Neural progenitor cell (in vitro differentiated cells): Measurements from ENCODE around the gene CASP9.

Experiments used
- EZH2 ChIP-seq: fragments of 200-600 bp; sonication (generic); IDR thresholded peaks from 2 replicates; pipeline ENCODE4 v1.6.1; 2017; ENCODE audit warnings: antibody characterized with exemption, mild to moderate bottlenecking, moderate library complexity
- TF ChIP-seq, protein P1 (sequence below): fragments of 200-600 bp; sonication (generic); IDR thresholded peaks from 2 replicates; pipeline ENCODE4 v1.5.1; 2017; ENCODE audit warnings: antibody characterized with exemption, mild to moderate bottlenecking

DNA sequence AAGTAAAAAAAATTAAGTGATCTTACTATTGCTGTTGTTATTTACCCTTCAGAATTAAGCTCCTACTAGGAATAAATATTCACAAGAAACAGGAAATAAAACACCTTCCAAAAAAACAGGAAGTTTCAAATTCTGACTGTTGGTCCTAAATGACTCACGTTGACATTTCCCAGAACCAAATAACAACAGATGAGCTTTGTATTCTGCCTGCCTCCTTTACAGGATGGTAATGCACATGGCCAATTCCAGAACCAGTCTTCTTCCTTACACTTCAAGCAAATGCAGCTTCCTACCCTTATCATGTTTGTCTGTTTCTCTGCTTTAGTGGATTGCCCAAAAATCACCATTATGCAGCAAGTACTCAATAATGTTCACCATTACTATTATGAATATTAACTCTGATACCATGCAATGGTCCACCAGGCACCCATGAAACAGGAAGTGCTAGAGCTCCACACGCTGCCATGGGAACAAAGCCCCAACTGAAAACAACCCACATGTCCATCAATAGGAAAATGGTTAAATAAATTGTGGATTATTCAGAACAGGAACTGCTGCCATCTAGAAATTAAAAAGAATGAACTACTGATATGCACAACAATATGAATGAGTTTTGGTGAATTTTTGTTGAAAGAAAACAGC is 8.9 kb downstream of the CASP9 start:
- no peak for TF ChIP-seq EZH2
- TF ChIP-seq, protein P1, sequence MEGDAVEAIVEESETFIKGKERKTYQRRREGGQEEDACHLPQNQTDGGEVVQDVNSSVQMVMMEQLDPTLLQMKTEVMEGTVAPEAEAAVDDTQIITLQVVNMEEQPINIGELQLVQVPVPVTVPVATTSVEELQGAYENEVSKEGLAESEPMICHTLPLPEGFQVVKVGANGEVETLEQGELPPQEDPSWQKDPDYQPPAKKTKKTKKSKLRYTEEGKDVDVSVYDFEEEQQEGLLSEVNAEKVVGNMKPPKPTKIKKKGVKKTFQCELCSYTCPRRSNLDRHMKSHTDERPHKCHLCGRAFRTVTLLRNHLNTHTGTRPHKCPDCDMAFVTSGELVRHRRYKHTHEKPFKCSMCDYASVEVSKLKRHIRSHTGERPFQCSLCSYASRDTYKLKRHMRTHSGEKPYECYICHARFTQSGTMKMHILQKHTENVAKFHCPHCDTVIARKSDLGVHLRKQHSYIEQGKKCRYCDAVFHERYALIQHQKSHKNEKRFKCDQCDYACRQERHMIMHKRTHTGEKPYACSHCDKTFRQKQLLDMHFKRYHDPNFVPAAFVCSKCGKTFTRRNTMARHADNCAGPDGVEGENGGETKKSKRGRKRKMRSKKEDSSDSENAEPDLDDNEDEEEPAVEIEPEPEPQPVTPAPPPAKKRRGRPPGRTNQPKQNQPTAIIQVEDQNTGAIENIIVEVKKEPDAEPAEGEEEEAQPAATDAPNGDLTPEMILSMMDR = no peak
